Activated CD4-positive, alpha-beta T cell treated with anti-CD3 and anti-CD28 coated beads, Interleukin-2, Interleukin-6, amounts not matched to agents 100 ng/mL and 50 ng/mL, durations not matched to agents 16 hours and 8 hours (primary cell): ENCODE data around the gene ABHD16A.
"Not testable (repeated sequence)": the region's sequence is repeated elsewhere in the genome, so short reads cannot be mapped to it uniquely, and the experiment has no call there.

Source experiments
- DNase-seq: peaks from one replicate; pipeline ENCODE4 v3.0.0-alpha.2; 2020

ABHD16A gene

GRCh38 chr6:31713991-31714684 is 11.0 kb upstream of the ABHD16A start:
- DNase-seq, result no peak

DNA sequence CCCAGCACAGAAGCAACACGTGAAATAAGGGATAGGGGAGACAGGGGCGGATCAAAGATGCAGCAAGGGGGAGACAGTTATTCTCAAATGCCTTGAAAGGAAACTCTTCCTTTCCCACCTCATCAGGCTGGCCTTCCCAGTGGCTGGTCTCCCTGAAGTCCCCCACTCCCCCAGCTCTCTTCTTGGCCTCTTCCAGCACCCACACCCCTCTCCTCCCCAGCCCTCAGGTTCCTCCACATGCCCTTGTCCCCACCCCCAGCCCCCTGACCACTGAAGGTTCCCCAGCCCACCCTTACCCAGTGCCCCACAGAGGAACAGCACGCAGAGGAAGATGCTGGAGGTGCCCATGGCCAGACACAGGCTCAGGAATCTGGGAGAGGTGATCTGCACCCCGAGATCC is 10.3 kb upstream of the ABHD16A start:
- DNase-seq, result no peak

GRCh38 chr6:31712296-31712695 is 9.2 kb upstream of the ABHD16A start:
- peak; percentile 21 for DNase-seq

- DNase-seq, result no peak
Measured at GRCh38 chr6:31711233-31711632, 8.1 kb upstream of the ABHD16A start.

GRCh38 chr6:31710523-31711219 is 7.5 kb upstream of the ABHD16A start:
- no peak for DNase-seq

GRCh38 chr6:31709157-31709556 is 6.0 kb upstream of the ABHD16A start:
- not testable (repeated sequence) for DNase-seq

DNA sequence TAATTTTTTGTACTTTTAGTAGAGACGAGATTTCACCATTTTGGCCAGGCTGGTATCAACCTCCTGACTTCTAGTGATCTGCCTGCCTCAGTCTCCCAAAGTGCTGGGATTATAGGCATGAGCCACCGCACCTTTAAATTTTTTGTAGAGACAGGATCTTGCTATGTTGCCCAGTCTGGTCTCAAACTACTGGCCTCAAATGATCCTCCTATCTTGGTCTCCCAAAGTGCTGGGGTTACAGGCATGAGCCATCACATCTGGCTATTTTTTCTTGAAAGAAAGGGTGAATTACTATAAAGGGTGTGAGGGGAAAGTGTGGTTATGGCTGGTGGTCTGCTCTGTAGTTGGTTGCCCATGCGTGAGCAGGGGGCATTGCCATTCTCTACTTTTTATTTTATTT is 5.1 kb upstream of the ABHD16A start:
- no peak for DNase-seq

DNA sequence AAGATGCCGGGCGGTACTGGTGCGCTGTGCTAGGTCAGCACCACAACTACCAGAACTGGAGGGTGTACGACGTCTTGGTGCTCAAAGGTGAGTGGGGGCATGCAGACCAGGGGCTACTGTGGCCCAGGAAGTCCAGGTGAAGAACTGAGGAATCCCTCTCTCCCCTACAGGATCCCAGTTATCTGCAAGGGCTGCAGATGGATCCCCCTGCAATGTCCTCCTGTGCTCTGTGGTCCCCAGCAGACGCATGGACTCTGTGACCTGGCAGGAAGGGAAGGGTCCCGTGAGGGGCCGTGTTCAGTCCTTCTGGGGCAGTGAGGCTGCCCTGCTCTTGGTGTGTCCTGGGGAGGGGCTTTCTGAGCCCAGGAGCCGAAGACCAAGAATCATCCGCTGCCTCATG is 4.6 kb upstream of the ABHD16A start:
- no peak for DNase-seq

DNA sequence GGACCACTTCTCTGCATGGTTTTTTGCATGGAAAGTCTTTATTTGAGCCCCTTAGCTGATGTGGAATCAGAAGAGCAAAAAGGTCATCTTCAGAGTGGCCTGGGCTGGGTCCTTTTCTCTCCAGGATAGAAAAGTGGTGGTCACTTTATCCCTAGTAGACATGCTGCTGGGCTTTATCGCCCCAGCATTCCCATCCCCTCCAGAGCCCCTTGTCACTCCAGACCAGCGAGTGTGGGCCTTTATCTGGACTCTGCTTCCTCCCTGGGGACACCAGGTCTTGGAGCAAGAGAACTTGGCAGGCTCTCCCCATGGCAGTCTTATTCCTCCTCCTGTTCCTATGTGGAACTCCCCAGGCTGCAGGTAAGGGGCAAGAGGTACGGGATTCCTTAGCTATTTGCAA is 3.5 kb upstream of the ABHD16A start, which contains the start of gene LY6G6F:
LY6G6F (plus strand) TSS at position 268 of the 400 bp plus-strand sequence; CDS start at position 309, 41 bp downstream.
- no peak for DNase-seq

DNA sequence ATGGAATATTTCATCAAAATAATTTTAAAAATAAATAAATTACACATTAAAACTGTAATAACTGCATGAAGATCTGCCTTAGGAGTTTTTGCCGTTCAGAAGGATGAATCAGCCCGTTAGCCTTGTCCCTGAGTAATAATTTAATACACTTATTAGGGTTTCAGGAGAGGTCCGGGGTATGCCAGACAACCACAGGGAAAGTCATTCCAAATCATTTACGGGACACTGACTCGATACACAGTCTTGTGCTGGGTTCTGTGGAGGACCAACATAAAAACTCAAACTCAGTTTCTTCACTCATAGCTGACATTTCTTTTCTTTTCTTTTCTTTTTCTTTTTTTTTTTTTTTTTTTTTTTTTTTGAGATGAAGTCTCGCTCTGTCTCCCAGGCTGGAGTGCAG is 2.8 kb upstream of the ABHD16A start:
- no peak for DNase-seq

DNA sequence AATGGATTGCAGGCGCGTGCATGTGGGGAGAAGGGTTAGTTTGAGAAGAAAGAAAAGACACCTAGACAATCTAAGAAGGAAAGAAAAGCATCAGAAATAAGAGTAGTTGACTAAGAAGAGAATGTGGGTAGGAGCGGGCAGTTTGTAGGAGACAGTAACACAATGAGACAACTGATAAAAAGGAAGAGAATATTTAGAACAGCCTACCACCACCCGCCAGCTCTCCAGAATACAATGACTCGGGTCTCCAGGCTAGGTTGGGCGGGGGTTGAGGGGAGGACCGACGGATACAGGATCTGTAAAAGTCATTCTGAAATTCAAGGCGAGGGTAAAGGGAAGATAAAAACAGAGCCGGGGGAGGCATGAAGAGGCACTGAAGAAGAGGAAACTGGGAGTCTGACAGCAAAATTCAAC is 712 bp downstream of the ABHD16A start:
- peak; percentile 49 for DNase-seq

DNA sequence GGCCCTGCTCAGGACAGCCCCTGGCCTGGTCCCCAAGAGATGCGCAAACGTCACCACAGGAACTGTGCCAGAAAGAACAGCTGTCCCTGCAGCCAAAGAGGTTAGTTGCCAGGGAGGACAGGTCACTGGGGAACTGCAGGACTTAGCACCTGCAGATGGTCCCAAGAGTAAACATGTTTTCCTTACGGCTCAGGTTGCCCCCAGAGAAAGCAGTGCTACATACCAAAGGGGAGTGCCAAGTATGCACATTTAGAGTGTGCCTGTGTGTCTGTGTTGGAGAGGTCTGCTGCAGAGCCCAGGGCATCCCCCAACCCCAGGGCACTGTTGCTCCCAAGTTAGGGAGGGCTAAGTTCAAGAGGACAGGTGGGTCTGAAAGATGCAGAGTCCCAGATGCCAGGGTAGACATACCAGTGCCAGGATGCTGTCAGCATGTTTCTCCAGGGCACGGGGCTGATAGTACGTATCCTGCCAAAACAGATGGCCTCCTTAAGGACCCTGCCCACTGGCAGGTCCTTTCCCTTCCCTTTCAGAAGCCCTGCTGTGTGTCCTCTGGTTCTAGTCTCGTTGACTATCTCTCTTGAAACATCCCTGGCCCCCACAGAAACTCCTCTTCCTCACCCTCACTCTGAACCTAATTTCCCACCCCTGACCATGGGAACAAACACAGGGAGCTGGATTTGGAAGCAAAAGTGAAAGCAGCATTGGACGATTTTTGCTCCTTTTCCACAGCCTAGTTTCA is 1.3 kb downstream of the ABHD16A start:
- no peak for DNase-seq

DNA sequence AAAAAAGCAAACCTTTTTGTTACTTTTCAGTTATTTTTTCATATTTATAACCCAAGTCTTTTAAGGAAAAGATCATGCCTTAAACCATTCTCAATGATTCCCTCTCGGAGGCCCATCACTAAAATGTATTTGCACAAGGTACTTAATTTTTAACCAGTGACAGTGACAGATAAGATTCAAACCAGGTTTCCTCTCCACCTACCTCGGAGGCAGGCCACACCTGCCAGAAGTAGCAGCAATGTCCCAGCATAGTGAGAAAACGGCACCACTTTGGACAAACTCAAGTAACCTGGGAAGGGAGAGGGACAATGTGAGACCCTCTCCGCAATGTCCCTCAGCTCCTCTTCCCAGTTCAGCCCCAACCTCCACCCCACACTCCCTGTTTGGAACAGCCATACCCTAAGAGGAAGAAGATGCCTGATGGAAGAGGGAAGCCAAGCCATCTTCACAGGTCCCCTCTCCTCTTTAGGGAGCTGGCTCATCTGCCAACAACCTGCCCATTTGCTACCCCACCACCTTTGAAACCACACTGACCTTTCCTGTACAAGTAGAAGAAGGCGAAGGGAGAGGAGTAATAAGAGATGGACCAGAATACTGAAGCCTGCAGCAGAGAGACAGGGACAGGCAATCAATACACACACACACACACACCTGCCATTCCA is 2.3 kb downstream of the ABHD16A start:
- no peak for DNase-seq

DNA sequence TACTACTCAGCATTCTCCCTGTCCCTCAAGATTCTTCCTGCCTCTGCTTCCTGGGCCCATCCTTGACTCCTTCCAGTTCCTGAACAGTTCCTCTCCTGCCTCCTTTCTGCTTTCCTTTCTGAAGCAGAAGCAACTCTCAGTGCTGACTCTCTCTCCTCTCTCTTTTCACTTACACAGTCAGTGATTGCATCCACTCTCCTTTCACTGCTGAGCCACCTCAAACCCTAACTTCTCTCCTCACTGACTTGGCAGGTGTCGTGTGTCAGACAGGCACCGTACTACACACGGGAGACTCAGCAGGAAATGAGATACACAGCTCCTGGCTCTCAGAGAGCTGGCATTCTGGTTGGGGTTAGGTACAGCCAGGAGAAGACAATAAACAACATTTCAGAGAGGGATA is 5.6 kb downstream of the ABHD16A start:
- DNase-seq, result peak; percentile 40

- DNase-seq, result no peak
Measured at GRCh38 chr6:31693535-31693934, 9.6 kb downstream of the ABHD16A start.

GRCh38 chr6:31692886-31693285 is 10.2 kb downstream of the ABHD16A start:
- no peak for DNase-seq

DNA sequence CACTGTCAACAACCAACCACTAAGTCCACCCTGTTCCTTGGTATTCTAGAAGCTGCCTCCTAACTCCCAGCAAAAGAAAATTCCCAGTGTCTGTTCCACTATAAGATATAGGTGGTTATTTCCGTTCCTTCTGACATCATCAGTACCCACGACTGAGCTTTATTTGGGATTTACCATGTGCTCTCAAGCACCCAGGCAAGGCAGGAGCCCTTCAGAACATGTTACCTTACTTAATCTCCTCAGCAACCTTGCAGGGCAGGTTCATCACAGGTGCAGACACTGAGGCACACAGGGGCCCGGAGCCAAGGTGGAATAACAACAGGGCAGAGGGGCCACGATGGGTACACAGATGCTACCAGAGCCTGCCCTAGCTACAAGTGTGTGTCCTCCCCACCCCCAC is 10.8 kb downstream of the ABHD16A start:
- DNase-seq, result no peak

GRCh38 chr6:31691564-31692108 is 11.5 kb downstream of the ABHD16A start:
- no peak for DNase-seq

- no peak for DNase-seq
Measured at GRCh38 chr6:31691078-31691463, 12.1 kb downstream of the ABHD16A start.

- no peak for DNase-seq
Measured at GRCh38 chr6:31690231-31691077, 12.7 kb downstream of the ABHD16A start.

DNA sequence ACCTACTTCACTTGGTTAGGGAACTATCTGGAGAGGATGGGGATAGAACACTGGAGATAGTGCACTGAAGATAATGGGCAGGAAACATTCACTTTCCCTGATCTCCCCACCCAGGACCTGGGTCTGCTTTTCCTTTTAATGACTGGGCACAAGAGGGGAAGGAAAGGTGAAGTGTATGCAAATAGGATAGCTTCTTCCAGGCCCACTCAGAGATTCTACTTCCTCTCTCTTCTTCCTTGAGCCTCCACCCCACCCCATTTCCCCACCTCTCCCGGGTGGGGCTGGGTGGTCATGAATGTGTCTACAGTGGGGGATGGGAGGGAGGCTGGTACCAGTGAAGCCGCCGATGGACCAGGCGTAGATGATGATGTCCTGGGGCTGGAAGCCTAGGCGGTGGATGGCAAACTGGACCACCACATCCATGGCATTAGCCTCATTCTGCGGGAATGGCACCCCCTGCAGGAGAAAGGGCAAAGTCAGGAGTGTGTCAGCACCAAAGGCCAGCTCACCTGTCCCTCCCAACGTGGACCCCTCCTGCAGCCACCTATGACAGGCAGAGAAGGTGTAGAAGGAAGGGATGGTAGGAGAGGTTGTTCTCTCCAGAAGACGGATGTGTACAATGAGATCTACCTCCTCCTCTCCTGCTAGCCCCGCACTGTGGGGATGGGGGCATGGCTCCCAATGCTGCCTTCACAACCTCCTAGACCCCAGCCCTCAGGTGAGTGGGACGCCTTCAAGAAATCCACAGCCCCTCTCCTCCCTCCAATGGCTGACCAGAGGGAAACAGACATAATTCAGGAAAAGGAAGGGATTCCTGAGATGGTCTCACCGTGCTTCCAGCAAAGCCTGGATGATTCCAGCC is 13.6 kb downstream of the ABHD16A start:
- no peak for DNase-seq
